Dermis blood vessel endothelial cell (primary cell): Measurements from ENCODE around the gene DOCK3. TPM values are rescaled to one million over a fixed set of nuclear protein-coding genes. Genes with fewer than 3 reads are reported as not detected.
"Not testable (repeated sequence)": the region's sequence is repeated elsewhere in the genome, so short reads cannot be mapped to it uniquely, and the experiment has no call there.

Experiments
- DNase-seq: peaks from one replicate; pipeline ENCODE4 v3.0.0; 2010
- total RNA-seq: library from RNA; depleted of rRNA; stranded (reverse); fragments of >200 nt; gene quantifications from 2 replicates; pipeline ENCODE4 v1.2.3, GENCODE V29; 2014

DOCK3 gene
- total RNA-seq, 1 donor from 2014 or later, result not detected

GRCh38 chr3:50652709-50653108 lies 22.0 kb upstream of the DOCK3 start:
- DNase-seq, result peak; percentile 45

GRCh38 chr3:50653937-50654595 lies 20.7 kb upstream of the DOCK3 start:
- no peak for DNase-seq

GRCh38 chr3:50655009-50655830 lies 19.5 kb upstream of the DOCK3 start:
- DNase-seq, result no peak

DNA sequence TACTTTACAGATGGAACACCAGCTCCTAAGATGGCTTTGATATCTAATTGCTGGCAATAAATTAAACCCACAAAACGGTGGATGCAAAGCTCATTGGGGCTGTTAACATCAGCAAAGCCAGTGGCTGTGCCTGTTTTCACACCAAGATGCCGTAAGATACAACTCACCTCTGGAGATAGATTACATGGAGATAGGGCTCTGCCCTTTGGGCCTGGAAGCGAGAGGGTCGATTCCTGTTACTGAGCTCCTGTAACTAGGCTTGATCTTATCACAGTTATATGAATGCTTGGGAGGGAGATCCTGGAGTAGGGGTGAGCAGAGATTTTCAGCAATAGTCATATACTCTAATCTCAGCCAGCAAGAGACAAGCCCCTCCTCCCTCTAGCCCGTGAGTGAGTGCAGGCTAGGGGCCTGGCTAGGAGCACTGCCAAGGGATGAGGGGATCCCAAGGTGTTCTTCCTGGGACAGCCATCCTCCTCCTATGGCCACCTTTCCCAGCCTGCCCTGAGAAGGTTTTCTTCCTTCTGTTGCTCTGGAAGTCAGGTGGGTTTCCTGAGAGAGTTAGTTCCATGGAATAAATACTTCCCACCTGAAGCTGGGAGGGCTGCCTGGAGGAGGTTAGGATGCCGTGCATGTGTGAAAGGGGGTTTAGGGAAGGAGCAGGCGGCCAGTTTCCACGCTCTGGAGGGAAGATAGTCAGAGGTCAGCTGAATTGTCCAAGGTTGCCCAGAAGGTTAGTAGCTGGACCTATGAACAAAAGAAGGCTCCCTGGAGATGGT lies 18.1 kb upstream of the DOCK3 start:
- DNase-seq, result no peak

DNA sequence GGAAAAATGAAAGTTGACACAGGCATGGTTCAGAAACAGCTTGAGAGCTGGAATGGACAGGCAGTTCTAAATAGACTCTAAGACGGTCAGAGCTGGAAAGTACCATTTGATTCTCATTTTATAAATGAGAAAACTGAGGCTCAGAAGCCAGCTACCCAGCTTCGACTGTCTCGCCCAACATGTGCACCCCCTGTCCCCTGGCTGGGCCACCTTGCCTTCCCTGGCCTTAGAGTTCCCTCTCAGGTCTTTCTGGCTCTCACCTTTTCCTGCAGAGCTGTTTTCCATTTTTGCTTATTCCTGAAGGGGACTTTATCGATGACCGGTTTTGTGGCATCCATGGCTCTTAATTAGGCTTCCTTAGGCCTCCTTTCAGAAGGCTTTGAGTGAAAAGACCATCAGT lies 17.3 kb upstream of the DOCK3 start:
- DNase-seq, result no peak

GRCh38 chr3:50657816-50658215 lies 16.9 kb upstream of the DOCK3 start:
- DNase-seq, result no peak

- no peak for DNase-seq
Measured at GRCh38 chr3:50658416-50658815, 16.3 kb upstream of the DOCK3 start.

DNA sequence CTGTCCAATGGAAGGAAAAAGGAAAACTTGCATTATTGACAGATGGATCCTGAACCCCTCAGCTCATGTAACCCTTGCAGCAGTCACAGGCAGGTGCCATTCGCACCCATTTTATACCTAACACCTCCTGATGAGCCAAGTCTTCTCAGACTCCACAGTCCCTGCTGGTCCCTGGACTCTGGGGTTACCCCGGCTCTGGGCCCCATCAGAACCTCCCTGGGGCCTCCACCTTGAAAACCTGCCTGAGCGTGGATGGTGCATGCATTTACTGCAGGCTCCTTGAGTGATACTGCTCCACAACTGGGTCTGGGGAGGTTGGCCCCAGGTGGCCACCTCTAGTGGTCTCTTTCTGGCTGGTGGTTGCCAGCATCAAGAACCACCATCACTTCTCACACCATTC lies 15.9 kb upstream of the DOCK3 start:
- DNase-seq, result no peak

DNA sequence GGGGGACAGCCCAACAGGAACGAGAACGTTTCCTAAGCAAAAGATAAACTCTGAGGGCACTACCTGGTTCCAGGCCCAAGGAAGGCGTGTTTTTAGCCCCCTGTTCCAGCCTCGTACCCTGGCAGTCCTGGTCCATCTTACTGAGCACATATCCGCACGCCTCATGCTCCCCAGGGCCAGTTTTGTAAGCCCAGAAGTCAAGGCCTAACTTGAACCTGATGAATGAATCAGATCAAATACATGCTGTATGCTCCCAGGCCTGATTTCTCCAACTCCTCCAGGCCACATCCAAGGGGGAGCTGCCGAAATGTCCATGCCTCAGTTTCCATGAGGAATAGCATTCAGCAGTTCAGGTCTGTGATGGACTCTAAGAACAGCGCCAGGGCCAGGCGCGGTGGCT lies 14.3 kb upstream of the DOCK3 start:
- DNase-seq, result no peak

- no peak for DNase-seq
Measured at GRCh38 chr3:50661321-50661837, 13.3 kb upstream of the DOCK3 start.

DNA sequence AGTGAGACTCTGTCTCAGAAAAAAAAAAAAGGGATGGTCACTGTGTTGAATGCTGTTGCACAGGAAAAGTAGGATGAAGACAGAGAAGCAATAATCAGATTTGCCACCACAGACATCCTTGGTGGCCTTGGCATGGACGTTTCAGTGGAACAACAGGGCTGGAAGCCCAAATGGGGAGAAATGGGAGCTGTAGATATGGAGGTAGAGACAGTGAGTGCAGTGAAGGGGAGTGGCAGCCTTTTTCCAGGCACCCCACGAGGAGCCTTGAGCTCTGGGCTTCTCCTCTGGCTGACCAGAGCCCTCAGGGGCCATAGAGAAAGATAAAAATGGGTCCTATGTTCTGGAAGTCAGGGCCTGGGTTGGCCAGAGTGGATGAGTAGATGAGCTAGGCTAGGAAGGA lies 12.3 kb upstream of the DOCK3 start:
- DNase-seq, result no peak

DNA sequence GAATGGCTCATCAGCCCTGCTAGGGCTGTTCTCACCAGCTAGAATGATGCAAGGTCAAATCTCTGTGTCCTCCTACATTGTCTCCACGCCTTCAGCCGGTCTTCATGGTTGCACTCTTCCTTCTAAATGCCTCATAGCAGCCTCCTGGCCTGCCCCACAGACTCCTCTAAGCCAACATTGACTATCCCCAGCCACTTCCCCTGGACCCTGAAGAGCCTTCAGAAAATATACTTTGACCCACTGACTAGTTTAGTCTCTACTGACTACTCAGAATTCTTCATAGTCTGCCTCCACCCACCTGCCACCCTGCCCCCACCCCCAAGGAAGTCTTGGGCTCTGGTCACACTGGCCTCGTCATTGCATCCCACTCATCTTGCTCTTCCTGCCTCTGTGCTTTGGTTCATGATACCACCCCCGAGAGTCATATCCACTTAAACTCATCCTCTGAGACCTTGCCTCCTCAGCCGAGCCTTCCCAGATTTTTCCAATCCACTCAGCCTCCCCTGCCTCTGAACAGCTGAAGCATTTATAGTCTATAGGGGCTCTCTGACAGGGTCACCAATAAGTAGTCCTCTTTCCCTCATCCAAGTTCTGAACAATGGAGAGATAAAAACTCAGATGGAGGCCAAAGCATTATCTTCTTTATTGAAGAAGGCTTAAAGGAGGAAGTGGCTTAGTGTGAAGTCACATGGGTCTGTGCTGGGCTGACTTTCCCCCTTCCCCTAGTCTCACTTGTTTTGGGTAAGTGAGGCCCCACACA lies 9.5 kb upstream of the DOCK3 start:
- DNase-seq, result no peak

- not testable (repeated sequence) for DNase-seq
Measured at GRCh38 chr3:50665841-50666115, 8.9 kb upstream of the DOCK3 start.

DNA sequence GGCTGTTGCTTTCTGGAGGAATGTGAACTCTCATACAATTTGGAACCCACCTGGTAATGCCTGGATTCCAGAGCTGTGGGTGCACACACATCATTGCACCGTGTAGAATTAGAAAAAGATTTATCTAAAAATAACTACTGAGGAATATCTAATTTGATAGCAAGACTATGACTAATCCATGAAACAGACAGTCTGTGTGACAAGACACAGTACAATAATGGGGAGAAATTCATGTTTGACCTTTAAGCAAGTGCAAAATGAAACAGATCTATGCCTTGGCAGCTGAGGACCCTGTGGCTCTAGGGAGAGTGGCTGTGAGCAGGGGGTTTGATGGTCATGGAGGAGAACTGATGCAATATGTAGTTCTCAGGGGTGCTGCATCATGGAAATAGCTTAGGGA lies 7.9 kb upstream of the DOCK3 start:
- no peak for DNase-seq

GRCh38 chr3:50671331-50671730 lies 3.4 kb upstream of the DOCK3 start:
- DNase-seq, result peak; percentile 65

DNA sequence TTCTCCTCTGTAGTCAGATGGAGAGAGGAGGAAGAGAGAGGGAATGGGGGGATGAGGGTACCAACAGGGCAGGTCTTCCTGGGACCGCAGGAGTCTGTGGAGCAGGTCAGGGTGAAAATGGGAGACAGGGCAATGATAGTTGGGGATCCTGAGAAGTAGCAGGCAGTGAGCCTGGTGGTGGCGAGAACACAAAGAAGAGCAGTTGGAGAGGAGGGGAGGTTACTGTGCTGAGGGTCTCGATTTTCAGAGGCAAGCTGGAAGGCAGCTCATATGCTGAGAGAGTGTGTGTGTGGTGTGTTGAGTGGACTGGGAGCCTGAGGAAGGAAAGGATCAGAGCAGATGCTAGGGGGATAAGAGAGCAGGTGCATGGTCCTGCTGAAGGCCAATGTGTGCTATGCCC lies 2.1 kb upstream of the DOCK3 start:
- DNase-seq, result no peak

GRCh38 chr3:50673931-50674330 lies 796 bp upstream of the DOCK3 start:
- no peak for DNase-seq

GRCh38 chr3:50675179-50676030 lies 678 bp downstream of the DOCK3 start:
- peak; percentile 27 for DNase-seq

GRCh38 chr3:50676031-50676705 lies 1.4 kb downstream of the DOCK3 start:
- DNase-seq, result no peak

GRCh38 chr3:50687127-50687751 lies 12.5 kb downstream of the DOCK3 start:
- DNase-seq, result no peak

DNA sequence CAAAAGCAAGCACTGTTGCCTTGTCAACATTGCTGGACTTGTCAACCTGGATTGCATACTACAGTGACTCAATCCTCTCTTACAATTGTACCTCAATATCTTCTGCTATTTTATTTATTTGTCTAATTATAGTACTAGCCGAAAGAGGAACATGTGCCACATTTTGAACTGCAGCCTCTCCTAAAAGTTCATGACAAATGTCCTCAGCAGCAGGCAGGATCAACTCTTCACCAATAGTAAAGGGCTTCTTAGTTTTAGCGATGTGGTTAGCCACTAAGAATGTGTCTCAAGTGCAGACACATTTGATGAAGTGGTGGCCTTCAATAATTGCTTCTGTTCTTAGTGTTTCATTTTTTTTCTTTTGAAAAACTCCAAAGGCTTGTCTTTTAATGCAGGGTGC lies 13.2 kb downstream of the DOCK3 start:
- DNase-seq, result no peak
